Thyroid gland (tissue), 4 donors: ENCODE results near the gene TRMT2A.

Experiments used
- CTCF ChIP-seq, 6 experiments: fragments of 200-600 bp in 3 of 6; fragments of 450-650 bp in 3 of 6; sonication (generic) in 3 of 6; IDR thresholded peaks; one replicate each; pipeline ENCODE4 v1.5.1; 2016 to 2019; ENCODE audit warnings: antibody characterized with exemption in 6 of 6, mild to moderate bottlenecking in 2 of 6, inconsistent platforms in 1 of 6, moderate library complexity in 1 of 6
- POLR2A ChIP-seq, 2 donors: fragments of 450-650 bp; IDR thresholded peaks; one replicate each; pipeline ENCODE4 v1.6.1; 2017; ENCODE audit warnings: antibody characterized with exemption in 2 of 2, mild to moderate bottlenecking in 2 of 2, moderate library complexity in 1 of 2

GRCh38 chr22:20114506-20115475 lies 2.2 kb downstream of the TRMT2A start:
- TF ChIP-seq CTCF (IDR thresholded peaks at IDR 0.05) (no peak), POLR2A (IDR thresholded peaks at IDR 0.05) (no peak)
